Thymus (tissue), 11 donors: Measurements from ENCODE around the gene CSNK1G2. TPM values are rescaled to one million over a fixed set of nuclear protein-coding genes. Genes with fewer than 3 reads are reported as not detected.
A peak's percentile ranks its signal among the peaks of the same experiment; 100 is the strongest.

Experiments
- DNase-seq, 9 donors: peaks; one replicate each; pipeline ENCODE4 v3.0.0-alpha.2; 2013; ENCODE audit warnings: low spot score in 9 of 9, low read depth in 6 of 9, missing footprints in 1 of 9
- H3K27ac ChIP-seq, 2 donors: one replicate each; pipeline ENCODE4 v1.5.1; 2013; ENCODE audit warnings: control low read depth in 1 of 2, low read depth in 1 of 2, low read length in 1 of 2, mild to moderate bottlenecking in 1 of 2, moderate library complexity in 1 of 2
- H3K27me3 ChIP-seq, 2 donors: one replicate each; pipeline ENCODE4 v1.5.1; 2013; ENCODE audit warnings: low read length in 1 of 2; ENCODE audit not compliant: control insufficient read depth in 2 of 2, insufficient read depth in 1 of 2
- H3K36me3 ChIP-seq, 2 donors: one replicate each; pipeline ENCODE4 v1.5.1; 2013; ENCODE audit warnings: low read length in 1 of 2, mild to moderate bottlenecking in 1 of 2, moderate library complexity in 1 of 2; ENCODE audit not compliant: control insufficient read depth in 2 of 2, insufficient read depth in 2 of 2
- H3K4me1 ChIP-seq, 2 donors: one replicate each; pipeline ENCODE4 v1.5.1; 2013; ENCODE audit warnings: low read length in 2 of 2; ENCODE audit not compliant: control insufficient read depth in 2 of 2, insufficient read depth in 2 of 2
- H3K4me3 ChIP-seq, 2 donors: one replicate each; pipeline ENCODE4 v1.5.1; 2013; ENCODE audit warnings: low read length in 2 of 2, control low read depth in 1 of 2, mild to moderate bottlenecking in 1 of 2
- H3K9me3 ChIP-seq, 2 donors: one replicate each; pipeline ENCODE4 v1.5.1; 2013; ENCODE audit warnings: low read length in 1 of 2, mild to moderate bottlenecking in 1 of 2; ENCODE audit not compliant: control insufficient read depth in 2 of 2, insufficient read depth in 1 of 2
- WGBS: extraction: QIAGEN DNeasy Blood & Tissue Kit; methylation state at CpG from one replicate; pipeline ENCODE4 v1.1.7; 2013; 5-methylcytosine and 5-hydroxymethylcytosine counted together
- polyA plus RNA-seq: library from polyadenylated mRNA; stranded (reverse); fragments of 200-250 nt; gene quantifications from one replicate; pipeline ENCODE4 v1.2.3, GENCODE V29; 2013
- total RNA-seq: library from RNA; stranded (reverse); fragments of 120-200 nt; gene quantifications from one replicate; pipeline ENCODE4 v1.2.4, GENCODE V29; 2013
- donor health status: healthy.

Gene CSNK1G2
- total and polyA plus RNA-seq, 2 donors = 52.0 to 80.9 TPM

DNA sequence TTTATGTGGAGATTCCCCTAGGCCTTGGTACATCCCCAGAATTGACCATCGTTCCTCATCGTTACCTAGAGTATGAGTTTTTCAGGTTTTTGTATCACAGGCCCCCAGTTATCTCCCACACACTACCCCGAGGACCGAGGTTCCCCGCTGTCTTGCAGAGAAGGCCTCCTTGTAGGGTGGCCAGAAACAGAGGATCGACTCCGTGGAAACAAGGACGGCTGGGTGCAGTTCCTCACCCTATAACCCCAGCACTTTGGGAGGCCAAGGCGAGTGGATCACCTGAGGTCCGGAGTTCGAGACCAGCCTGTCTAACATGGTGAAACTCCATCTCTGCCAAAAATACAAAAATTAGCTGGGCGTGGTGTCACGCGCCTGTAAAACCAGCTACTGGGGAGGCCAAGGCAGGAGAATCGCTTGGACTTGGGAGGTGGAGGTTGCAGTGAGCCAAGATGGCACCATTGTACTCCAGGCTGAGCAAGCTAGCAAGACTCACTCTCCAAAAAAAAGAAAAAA lies 35.1 kb upstream of the CSNK1G2 start:
- DNase-seq = no peak
- peaks cover 1 to 14% of the 10 kb centered on the region in 2 donors for H3K9me3 ChIP-seq
- H3K4me3 ChIP-seq = peak overlapping the region; percentile 62 to 87
- peaks cover 20 to 55% of the 10 kb centered on the region in 2 donors for H3K4me1 ChIP-seq
- peak overlapping the region; percentile 60 to 92 for H3K27ac ChIP-seq
- 89% methylated on average over 15 of the region's 15 CpGs for WGBS
- H3K27me3 ChIP-seq = no peaks in the 10 kb centered on the region
- H3K36me3 ChIP-seq = no peaks in the 10 kb centered on the region

DNA sequence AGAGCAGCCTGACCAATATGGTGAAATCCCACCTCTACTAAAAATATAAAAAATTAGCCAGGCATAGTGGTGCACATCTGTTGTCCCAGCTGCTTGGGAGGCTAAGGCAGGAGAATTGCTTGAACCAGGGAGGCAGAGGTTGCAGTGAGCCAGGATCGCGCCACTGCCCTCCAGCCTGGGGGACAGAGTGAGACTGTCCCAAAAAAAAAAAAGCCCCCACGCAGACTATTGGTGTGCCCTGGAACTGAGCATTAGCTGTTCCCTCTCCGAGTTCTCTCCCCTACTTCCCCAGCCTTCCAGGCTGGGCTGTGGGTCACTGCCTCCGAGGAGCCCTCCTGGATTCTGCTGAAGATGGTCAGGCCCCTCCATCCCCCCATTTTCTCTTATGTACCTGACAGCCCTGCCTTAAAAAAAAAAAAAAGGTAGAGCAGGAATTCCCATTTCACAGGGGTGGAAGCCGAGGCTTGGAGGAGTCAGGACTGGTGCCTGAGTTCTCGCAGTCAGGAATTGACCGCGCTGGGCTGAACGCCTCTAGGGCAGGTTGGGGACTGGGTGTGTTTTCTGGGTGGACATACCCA lies 33.9 kb upstream of the CSNK1G2 start:
- H3K27ac ChIP-seq = peak overlapping the region in 1 of 2 donors; percentile 31
- peaks cover 1 to 14% of the 10 kb centered on the region in 2 donors for H3K9me3 ChIP-seq
- peaks cover 0 to 3% of the 10 kb centered on the region in 2 donors for H3K36me3 ChIP-seq
- WGBS = 98% methylated on average over 10 of the region's 10 CpGs
- no peaks in the 10 kb centered on the region for H3K27me3 ChIP-seq
- no peak for DNase-seq
- peaks cover 20 to 55% of the 10 kb centered on the region in 2 donors for H3K4me1 ChIP-seq
- no peak overlapping the region for H3K4me3 ChIP-seq

DNA sequence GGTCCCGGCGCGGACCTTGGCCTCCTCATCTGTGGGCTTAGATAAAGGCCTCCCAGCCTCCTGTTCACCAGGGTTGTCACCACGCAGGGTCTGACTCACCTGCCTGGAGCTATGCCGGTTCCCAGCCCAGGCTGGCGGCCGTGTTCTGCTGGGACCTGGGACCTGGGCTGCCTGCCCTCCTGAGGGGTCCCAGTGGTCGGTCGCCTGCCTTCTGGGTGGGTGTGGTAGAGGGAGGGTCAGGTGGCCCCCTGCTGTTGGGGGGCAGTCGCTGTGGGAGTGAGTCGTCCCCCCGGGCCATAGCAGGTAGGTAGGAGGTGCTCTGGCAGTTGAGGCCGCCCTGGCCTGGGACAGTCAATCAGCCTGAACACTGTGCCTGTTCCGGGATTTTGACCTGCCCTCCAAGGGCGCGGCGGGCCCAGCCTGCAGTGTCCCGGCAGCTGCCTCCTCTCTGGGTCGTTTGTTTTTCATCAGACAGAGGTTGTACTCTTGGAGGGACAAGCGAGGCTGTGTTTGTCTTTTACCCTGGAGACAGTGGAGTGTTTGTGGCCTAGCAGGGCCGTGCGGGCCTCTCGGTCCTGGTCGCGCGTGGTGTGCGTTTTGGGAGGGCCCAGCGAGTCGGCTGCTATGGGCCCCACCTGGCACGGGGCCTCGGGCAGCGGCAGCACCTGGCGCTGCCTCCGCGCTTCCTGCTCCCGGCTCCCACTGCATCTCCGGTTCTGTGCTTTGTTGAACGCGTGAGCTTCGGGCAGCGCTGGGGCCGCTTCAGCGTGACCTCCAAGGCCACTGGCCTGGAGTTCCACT lies 33.2 kb upstream of the CSNK1G2 start:
- Histone ChIP-seq H3K36me3 (peaks cover 1 to 10% of the 10 kb centered on the region in 2 donors), H3K9me3 (peaks cover 1 to 14% of the 10 kb centered on the region in 2 donors), H3K27me3 (no peaks in the 10 kb centered on the region), H3K27ac (peak overlapping the region in 1 of 2 donors; percentile 31), H3K4me3 (no peak overlapping the region), H3K4me1 (peaks cover 20 to 55% of the 10 kb centered on the region in 2 donors)
- 93% methylated on average over 43 of the region's 43 CpGs for WGBS
- DNase-seq = no peak

DNA sequence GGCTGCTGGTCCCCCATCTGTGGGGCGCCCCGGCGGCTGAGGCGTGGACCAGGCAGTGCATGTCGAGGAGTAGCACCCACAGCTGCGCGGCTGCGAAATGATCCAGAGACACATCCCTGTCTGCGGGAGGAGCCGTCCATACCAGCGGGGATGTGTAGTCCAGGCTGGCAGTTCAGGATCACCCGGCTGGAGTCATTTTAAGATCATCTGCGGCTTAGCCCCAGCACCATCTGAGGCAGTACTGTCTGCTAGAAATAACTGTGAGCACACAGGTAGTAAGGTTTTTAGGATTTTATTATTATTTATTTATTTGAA lies 32.7 kb upstream of the CSNK1G2 start:
- WGBS = 95% methylated on average over 13 of the region's 13 CpGs
- Histone ChIP-seq H3K36me3 (peaks cover 7 to 16% of the 10 kb centered on the region in 2 donors), H3K9me3 (peaks cover 1 to 14% of the 10 kb centered on the region in 2 donors)

DNA sequence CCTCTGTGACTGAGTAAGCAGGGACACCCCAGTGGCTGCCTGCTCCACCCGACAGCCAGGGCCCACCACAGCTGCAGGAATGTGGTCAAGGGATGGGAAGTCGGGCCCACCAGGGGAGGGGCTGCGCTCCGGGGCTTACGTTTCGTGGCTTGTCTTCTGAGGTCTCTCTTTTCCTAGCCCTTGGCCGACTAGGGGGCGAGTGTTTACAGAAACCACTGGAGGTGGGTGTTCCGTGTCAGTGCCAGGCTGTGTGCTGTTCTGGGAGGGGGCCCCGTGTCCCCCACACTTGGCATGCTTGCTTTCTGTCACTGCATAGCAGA lies 31.3 kb upstream of the CSNK1G2 start:
- H3K4me3 ChIP-seq = no peak overlapping the region
- peaks cover 1 to 14% of the 10 kb centered on the region in 2 donors for H3K9me3 ChIP-seq
- no peaks in the 10 kb centered on the region for H3K27me3 ChIP-seq
- peaks cover 16 to 40% of the 10 kb centered on the region in 2 donors for H3K4me1 ChIP-seq
- H3K36me3 ChIP-seq = peaks cover 15 to 30% of the 10 kb centered on the region in 2 donors
- WGBS = 8% methylated on average over 10 of the region's 10 CpGs
- no peak overlapping the region for H3K27ac ChIP-seq
- DNase-seq = peak in 1 of 9 donors; percentile 19

More for the DNA sequence above, 32.7 kb upstream of the CSNK1G2 start:
- Histone ChIP-seq H3K27ac (no peak overlapping the region), H3K4me1 (peaks cover 20 to 52% of the 10 kb centered on the region in 2 donors), H3K4me3 (no peak overlapping the region), H3K27me3 (no peaks in the 10 kb centered on the region)
- no peak for DNase-seq

DNA sequence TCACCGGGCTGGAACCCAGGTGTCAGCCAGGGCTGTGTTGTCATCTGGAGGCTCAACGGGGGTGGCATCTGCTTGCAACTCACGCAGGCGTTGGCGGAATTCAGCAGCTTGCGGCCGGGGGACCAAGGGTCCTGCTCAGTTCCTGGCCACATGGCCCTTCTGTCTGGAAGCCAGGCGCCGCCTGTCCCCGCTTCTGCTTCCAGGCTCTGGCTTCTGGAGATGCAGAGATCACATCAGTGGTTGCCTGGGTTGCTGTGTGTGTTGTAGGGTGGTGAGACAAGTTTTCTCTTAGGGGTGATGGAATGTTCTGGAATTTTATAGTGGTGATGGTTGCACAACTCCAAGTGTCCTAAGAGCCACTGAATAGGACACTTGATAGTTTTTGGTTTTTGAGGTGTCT lies 30.8 kb upstream of the CSNK1G2 start:
- Histone ChIP-seq H3K4me3 (no peak overlapping the region), H3K4me1 (peaks cover 13 to 37% of the 10 kb centered on the region in 2 donors), H3K9me3 (peaks cover 1 to 14% of the 10 kb centered on the region in 2 donors), H3K36me3 (peaks cover 17 to 34% of the 10 kb centered on the region in 2 donors), H3K27ac (no peak overlapping the region), H3K27me3 (no peaks in the 10 kb centered on the region)
- no peak for DNase-seq
- WGBS = 89% methylated on average over 10 of the region's 10 CpGs

DNA sequence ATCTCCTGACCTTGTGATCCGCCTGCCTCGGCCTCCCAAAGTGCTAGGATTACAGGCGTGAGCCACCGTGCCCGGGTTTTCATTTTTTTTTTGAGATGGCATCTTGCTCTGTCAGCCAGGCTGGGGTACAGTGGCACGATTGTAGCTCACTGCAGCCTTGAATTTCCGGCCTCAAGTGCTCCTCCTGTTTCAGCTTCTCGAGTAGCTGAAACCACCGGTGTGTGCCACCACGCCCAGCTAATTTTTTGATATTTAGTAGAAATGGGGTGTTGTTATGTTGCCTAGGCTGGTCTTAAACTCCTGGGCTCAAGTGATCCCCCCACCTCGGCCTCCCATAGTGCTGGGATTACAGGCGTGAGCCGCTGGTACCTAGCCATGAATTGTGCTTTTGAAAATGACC lies 29.9 kb upstream of the CSNK1G2 start:
- Histone ChIP-seq H3K36me3 (peaks cover 19 to 37% of the 10 kb centered on the region in 2 donors), H3K9me3 (peaks cover 1 to 11% of the 10 kb centered on the region in 2 donors), H3K27ac (no peak overlapping the region), H3K4me3 (no peak overlapping the region), H3K27me3 (no peaks in the 10 kb centered on the region), H3K4me1 (peaks cover 10 to 32% of the 10 kb centered on the region in 2 donors)
- DNase-seq = no peak
- 91% methylated on average over 13 of the region's 13 CpGs for WGBS

DNA sequence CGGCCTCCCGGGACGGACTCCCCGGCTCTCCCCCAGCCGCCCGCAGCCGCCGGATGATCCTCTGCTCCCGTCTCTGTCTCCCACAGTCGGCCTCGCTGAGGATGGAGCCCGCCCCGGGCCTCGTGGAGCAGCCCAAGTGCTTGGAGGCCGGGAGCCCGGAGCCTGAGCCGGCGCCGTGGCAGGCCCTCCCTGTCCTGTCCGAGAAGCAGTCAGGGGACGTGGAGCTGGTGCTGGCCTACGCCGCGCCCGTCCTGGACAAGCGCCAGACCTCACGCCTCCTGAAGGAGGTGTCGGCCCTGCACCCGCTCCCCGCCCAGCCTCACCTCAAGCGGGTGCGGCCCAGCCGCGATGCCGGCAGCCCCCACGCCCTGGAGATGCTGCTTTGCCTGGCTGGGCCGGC lies 29.0 kb upstream of the CSNK1G2 start:
- Histone ChIP-seq H3K36me3 (peaks cover 19 to 37% of the 10 kb centered on the region in 2 donors), H3K4me3 (no peak overlapping the region), H3K4me1 (peaks cover 10 to 28% of the 10 kb centered on the region in 2 donors), H3K27ac (no peak overlapping the region), H3K27me3 (no peaks in the 10 kb centered on the region), H3K9me3 (peaks cover 1 to 11% of the 10 kb centered on the region in 2 donors)
- DNase-seq = no peak
- WGBS = 98% methylated on average over 37 of the region's 37 CpGs
